ENCODE results near the gene SFMBT1.

DNA sequence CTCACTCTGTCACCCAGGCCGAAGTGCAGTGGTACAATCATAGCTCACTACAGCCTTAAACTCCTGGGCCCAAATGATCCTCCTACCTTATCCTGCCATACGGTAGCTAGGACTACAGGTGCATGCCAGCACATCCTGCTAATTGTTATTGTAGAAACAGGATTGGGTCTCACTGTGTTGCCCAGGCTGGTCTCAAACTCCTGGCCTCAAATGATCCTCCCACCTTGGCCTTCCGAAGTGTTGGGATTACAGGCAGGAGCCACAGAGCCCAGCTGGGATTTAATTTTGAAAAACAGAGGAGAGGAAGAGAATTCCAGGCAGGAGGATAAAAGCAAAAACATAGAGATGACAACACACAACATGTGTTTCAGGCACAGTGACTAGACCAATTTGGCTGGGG is 40.5 kb downstream of the SFMBT1 start:
- TF ChIP-seq, protein P1, sequence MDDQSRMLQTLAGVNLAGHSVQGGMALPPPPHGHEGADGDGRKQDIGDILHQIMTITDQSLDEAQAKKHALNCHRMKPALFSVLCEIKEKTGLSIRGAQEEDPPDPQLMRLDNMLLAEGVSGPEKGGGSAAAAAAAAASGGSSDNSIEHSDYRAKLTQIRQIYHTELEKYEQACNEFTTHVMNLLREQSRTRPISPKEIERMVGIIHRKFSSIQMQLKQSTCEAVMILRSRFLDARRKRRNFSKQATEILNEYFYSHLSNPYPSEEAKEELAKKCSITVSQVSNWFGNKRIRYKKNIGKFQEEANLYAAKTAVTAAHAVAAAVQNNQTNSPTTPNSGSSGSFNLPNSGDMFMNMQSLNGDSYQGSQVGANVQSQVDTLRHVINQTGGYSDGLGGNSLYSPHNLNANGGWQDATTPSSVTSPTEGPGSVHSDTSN (IDR thresholded peaks at IDR 0.05): no peak
- TF ChIP-seq CHD2 (IDR thresholded peaks at IDR 0.05; ENCODE audit: low read length, partially characterized antibody): no peak
- TF ChIP-seq, protein P2, sequence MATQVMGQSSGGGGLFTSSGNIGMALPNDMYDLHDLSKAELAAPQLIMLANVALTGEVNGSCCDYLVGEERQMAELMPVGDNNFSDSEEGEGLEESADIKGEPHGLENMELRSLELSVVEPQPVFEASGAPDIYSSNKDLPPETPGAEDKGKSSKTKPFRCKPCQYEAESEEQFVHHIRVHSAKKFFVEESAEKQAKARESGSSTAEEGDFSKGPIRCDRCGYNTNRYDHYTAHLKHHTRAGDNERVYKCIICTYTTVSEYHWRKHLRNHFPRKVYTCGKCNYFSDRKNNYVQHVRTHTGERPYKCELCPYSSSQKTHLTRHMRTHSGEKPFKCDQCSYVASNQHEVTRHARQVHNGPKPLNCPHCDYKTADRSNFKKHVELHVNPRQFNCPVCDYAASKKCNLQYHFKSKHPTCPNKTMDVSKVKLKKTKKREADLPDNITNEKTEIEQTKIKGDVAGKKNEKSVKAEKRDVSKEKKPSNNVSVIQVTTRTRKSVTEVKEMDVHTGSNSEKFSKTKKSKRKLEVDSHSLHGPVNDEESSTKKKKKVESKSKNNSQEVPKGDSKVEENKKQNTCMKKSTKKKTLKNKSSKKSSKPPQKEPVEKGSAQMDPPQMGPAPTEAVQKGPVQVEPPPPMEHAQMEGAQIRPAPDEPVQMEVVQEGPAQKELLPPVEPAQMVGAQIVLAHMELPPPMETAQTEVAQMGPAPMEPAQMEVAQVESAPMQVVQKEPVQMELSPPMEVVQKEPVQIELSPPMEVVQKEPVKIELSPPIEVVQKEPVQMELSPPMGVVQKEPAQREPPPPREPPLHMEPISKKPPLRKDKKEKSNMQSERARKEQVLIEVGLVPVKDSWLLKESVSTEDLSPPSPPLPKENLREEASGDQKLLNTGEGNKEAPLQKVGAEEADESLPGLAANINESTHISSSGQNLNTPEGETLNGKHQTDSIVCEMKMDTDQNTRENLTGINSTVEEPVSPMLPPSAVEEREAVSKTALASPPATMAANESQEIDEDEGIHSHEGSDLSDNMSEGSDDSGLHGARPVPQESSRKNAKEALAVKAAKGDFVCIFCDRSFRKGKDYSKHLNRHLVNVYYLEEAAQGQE (IDR thresholded peaks at IDR 0.05; ENCODE audit: low read depth, low read length): no peak
- no peak for TF ChIP-seq POLR2AphosphoS5 (IDR thresholded peaks at IDR 0.05; ENCODE audit: low read depth, low read length)
- no peak for TF ChIP-seq TAF1 (IDR thresholded peaks at IDR 0.05; ENCODE audit: borderline replicate concordance, low read depth, low read length)
- no peak for TF ChIP-seq EZH2phosphoT487 (IDR thresholded peaks at IDR 0.05; ENCODE audit: borderline replicate concordance, low read depth)
- TF ChIP-seq, protein P3, sequence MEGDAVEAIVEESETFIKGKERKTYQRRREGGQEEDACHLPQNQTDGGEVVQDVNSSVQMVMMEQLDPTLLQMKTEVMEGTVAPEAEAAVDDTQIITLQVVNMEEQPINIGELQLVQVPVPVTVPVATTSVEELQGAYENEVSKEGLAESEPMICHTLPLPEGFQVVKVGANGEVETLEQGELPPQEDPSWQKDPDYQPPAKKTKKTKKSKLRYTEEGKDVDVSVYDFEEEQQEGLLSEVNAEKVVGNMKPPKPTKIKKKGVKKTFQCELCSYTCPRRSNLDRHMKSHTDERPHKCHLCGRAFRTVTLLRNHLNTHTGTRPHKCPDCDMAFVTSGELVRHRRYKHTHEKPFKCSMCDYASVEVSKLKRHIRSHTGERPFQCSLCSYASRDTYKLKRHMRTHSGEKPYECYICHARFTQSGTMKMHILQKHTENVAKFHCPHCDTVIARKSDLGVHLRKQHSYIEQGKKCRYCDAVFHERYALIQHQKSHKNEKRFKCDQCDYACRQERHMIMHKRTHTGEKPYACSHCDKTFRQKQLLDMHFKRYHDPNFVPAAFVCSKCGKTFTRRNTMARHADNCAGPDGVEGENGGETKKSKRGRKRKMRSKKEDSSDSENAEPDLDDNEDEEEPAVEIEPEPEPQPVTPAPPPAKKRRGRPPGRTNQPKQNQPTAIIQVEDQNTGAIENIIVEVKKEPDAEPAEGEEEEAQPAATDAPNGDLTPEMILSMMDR (IDR thresholded peaks at IDR 0.05): no peak
- no peak for TF ChIP-seq NFIC (IDR thresholded peaks at IDR 0.05; ENCODE audit: borderline replicate concordance)
